K562 (cell line): ENCODE measurements around the gene LRRC27. TPM values are rescaled to one million over a fixed set of nuclear protein-coding genes. Genes with fewer than 3 reads are reported as not detected.

Experiments used
- ATAC-seq: fragments of 200-7000 bp; cut with Tn5 transposase; 3 replicates; pipeline ENCODE4 v1.9.1; 2020; ENCODE audit warnings: moderate library complexity
- BruUV-seq: library from RNA; stranded (reverse); fragments of 400-500 nt; replicated peaks from 2 replicates; lab custom pipeline; 2021; lab: Mats Ljungman, UMichigan
- CTCF ChIA-PET: fragments of 300-600 bp; formaldehyde crosslinking; extraction: SDS; loops from one replicate; lab custom pipeline; 2021; ENCODE audit warnings: low intra/inter-chr PET ratio; lab: Yijun Ruan, JAX
- POLR2A ChIA-PET: fragments of 300-600, 350-650 bp; sonication (Branson Sonifier 250); formaldehyde crosslinking; extraction: SDS; loops from one replicate; lab custom pipeline; 2021; ENCODE audit warnings: antibody characterized with exemption, inconsistent platforms; lab: Yijun Ruan, JAX
- DNase-seq, 4 experiments: peaks; one replicate each; pipeline versions ENCODE4 v3.0.0 to v3.0.0-alpha.2; 2011 to 2018; ENCODE audit warnings: low spot score in 3 of 4, mixed read lengths in 3 of 4; ENCODE audit errors: extremely low read depth in 1 of 4
- FAIRE-seq: peaks from 2 replicates; lab custom pipeline; 2011; peaks lifted over from hg19 to GRCh38; lab: Jason Lieb, UNC
- H2AFZ ChIP-seq: 2 replicates; pipeline ENCODE4 v1.6.0; 2011; ENCODE audit warnings: low read depth, low read length, control low read depth, inconsistent platforms
- H3K27ac ChIP-seq: fragments of 200-600 bp; 3 replicates; pipeline ENCODE4 v1.8.0; 2011; ENCODE audit warnings: low read depth, mild to moderate bottlenecking, control low read depth, inconsistent platforms, low read length, moderate library complexity, mixed read lengths; ENCODE audit errors: extremely low read depth
- H3K27me3 ChIP-seq, 2 experiments: fragments of 300-600 bp in 1 of 2; 2 replicates in 1 of 2; 3 replicates in 1 of 2; pipeline versions ENCODE4 v1.6.0 to v1.8.0; 2011; ENCODE audit warnings: inconsistent platforms in 2 of 2, low read length in 2 of 2, mild to moderate bottlenecking in 1 of 2, mixed read lengths in 1 of 2, moderate library complexity in 1 of 2; ENCODE audit not compliant: control insufficient read depth in 2 of 2, insufficient read depth in 2 of 2
- H3K36me3 ChIP-seq: fragments of 300-600 bp; 3 replicates; pipeline ENCODE4 v1.8.0; 2011; ENCODE audit warnings: mild to moderate bottlenecking, low read length, inconsistent platforms; ENCODE audit not compliant: control insufficient read depth, insufficient read depth
- H3K4me1 ChIP-seq, 2 experiments: fragments of 200-600 bp in 1 of 2; replicated peaks in 1 of 2; 2 replicates in 1 of 2; 3 replicates in 1 of 2; pipeline versions ENCODE4 v1.5.1 to v1.8.0; 2011; ENCODE audit warnings: inconsistent platforms in 2 of 2, low read length in 2 of 2, mild to moderate bottlenecking in 1 of 2, mixed read lengths in 1 of 2, moderate library complexity in 1 of 2; ENCODE audit not compliant: control insufficient read depth in 2 of 2, insufficient read depth in 2 of 2
- H3K4me2 ChIP-seq: 2 replicates; pipeline ENCODE4 v1.6.1; 2011; ENCODE audit warnings: low read length, control low read depth, inconsistent platforms, mixed read lengths; ENCODE audit not compliant: insufficient read depth
- H3K4me3 ChIP-seq: fragments of 200-600 bp; sonication (generic), shearing (Covaris generic); 2 replicates; pipeline ENCODE4 v1.5.1; 2016; ENCODE audit warnings: control low read depth, inconsistent platforms
- H3K79me2 ChIP-seq: fragments of 200-600 bp; 3 replicates; pipeline ENCODE4 v1.8.0; 2011; ENCODE audit warnings: low read length, inconsistent platforms; ENCODE audit not compliant: control insufficient read depth, insufficient read depth
- H3K9ac ChIP-seq, 2 experiments: 2 replicates each; pipeline versions ENCODE4 v1.6.0 to v1.6.1; 2011; ENCODE audit warnings: low read depth in 2 of 2, low read length in 2 of 2, control low read depth in 1 of 2, inconsistent platforms in 1 of 2, mild to moderate bottlenecking in 1 of 2, mixed read lengths in 1 of 2; ENCODE audit not compliant: insufficient read depth in 1 of 2
- H3K9me1 ChIP-seq: one replicate; pipeline ENCODE4 v1.6.0; 2011; ENCODE audit warnings: inconsistent platforms, mild to moderate bottlenecking, low read length, moderate library complexity; ENCODE audit not compliant: control insufficient read depth, insufficient read depth
- H3K9me3 ChIP-seq: replicated peaks from 2 replicates; pipeline ENCODE4 v1.5.1; 2011; ENCODE audit warnings: low read depth, low read length, inconsistent platforms; ENCODE audit not compliant: control insufficient read depth, insufficient read depth
- H4K20me1 ChIP-seq: replicated peaks from 2 replicates; pipeline ENCODE4 v1.6.1; 2011; ENCODE audit warnings: low read length, inconsistent platforms, mixed read lengths; ENCODE audit not compliant: control insufficient read depth, insufficient read depth
- EGR1 ChIP-seq: fragments of 450-650 bp; conservative IDR thresholded peaks from 2 replicates; pipeline ENCODE4 v1.6.1; 2017; ENCODE audit warnings: mild to moderate bottlenecking
- FOXA1 ChIP-seq: fragments of 450-650 bp; IDR thresholded peaks from 2 replicates; pipeline ENCODE4 v1.6.1; 2016; ENCODE audit warnings: mild to moderate bottlenecking, borderline replicate concordance
- HEY1 ChIP-seq: fragments of 250-450 bp; sonication (Bioruptor Pico); IDR thresholded peaks from 2 replicates; pipeline ENCODE4 v1.5.0; 2020; ENCODE audit warnings: mild to moderate bottlenecking, moderate library complexity, borderline replicate concordance
- KDM5B ChIP-seq: fragments of 200-600 bp; sonication (generic); IDR thresholded peaks from 2 replicates; pipeline ENCODE4 v1.6.1; 2012; ENCODE audit warnings: low read depth, mild to moderate bottlenecking, moderate library complexity, low read length, control low read depth, inconsistent platforms; ENCODE audit not compliant: insufficient replicate concordance
- LEF1 ChIP-seq: fragments of 450-650 bp; IDR thresholded peaks from 2 replicates; pipeline ENCODE4 v1.6.1; 2016; ENCODE audit warnings: mild to moderate bottlenecking
- NONO ChIP-seq, 2 experiments: fragments of 200-400 bp in 1 of 2; fragments of 450-650 bp in 1 of 2; formaldehyde crosslinking in 1 of 2; IDR thresholded peaks; 2 replicates each; pipeline ENCODE4 v1.6.1; 2017; ENCODE audit warnings: low read depth in 2 of 2, mild to moderate bottlenecking in 2 of 2, moderate library complexity in 2 of 2, low read length in 1 of 2
- SAFB2 ChIP-seq: fragments of 200-400 bp; formaldehyde crosslinking; IDR thresholded peaks from 2 replicates; pipeline ENCODE4 v1.6.1; 2018; ENCODE audit warnings: borderline replicate concordance, low read length, low read depth, moderate library complexity; ENCODE audit not compliant: severe bottlenecking
- SREBF1 ChIP-seq: fragments of 150-350 bp; IDR thresholded peaks from 2 replicates; pipeline ENCODE4 v1.6.1; 2014; ENCODE audit warnings: antibody characterized with exemption, low read depth, low read length, borderline replicate concordance
- TGIF2 ChIP-seq: sonication (generic); formaldehyde crosslinking; IDR thresholded peaks from 2 replicates; pipeline ENCODE4 v1.8.1; 2022; ENCODE audit warnings: mild to moderate bottlenecking, missing genetic modification reagents, moderate library complexity
- ZNF408 ChIP-seq: fragments of 250-450 bp; sonication (Bioruptor Pico); IDR thresholded peaks from 2 replicates; pipeline ENCODE4 v1.4.0; 2020; ENCODE audit warnings: low read depth, mild to moderate bottlenecking, moderate library complexity
- ZSCAN29 ChIP-seq: fragments of 450-650 bp; IDR thresholded peaks from 2 replicates; pipeline ENCODE4 v1.6.1; 2017
- WGBS: fragments of 100-300 bp; shearing (Covaris generic); methylation state at CpG from one replicate; pipeline ENCODE4 v1.1.6; 2016; ENCODE audit warnings: low coverage, mixed read lengths; ENCODE audit not compliant: insufficient coverage; ENCODE audit errors: missing lambda C conversion rate; 5-methylcytosine and 5-hydroxymethylcytosine counted together
- in situ Hi-C: fragments of 300-500 bp; cut with MboI; formaldehyde crosslinking; loops from 4 replicates; pipeline ENCODE4 v1.15.0; 2018; ENCODE audit warnings: inconsistent platforms, mixed read lengths
- intact Hi-C: fragments of 100-400 bp; cut with micrococcal nuclease; formaldehyde crosslinking; loops from 2 replicates; pipeline ENCODE4 v1.14.2; 2022
- polyA plus RNA-seq, 8 experiments: library from polyadenylated mRNA; depleted of rRNA in 4 of 8; stranded (reverse) in 5 of 8; unstranded in 3 of 8; fragments of >200 nt; fragmentation: Nextera tagmentation in 2 of 8; fragmentation: Illumina TruSeq in 1 of 8; extraction: Ambion mirVana in 2 of 8; extraction: Trizol in 1 of 8; gene quantifications; 2 replicates each; pipeline versions ENCODE4 v1.2.1 to v1.2.3, GENCODE V29; 2011 to 2014; ENCODE audit warnings: inconsistent platforms in 1 of 8, missing spikeins in 1 of 8
- total RNA-seq, 7 experiments: library from RNA; depleted of rRNA in 6 of 7; stranded (reverse); fragments of >200 nt in 6 of 7; fragmentation: Illumina TruSeq in 2 of 7; extraction: Trizol in 2 of 7; gene quantifications; 2 replicates each; pipeline versions ENCODE4 v1.2.1 to v1.2.3, GENCODE V29; 2011 to 2021; ENCODE audit warnings: low replicate concordance in 1 of 7
- TF ChIP-seq, protein P1 (sequence below): fragments of 200-400 bp; formaldehyde crosslinking; IDR thresholded peaks from 2 replicates; pipeline ENCODE4 v1.6.1; 2017; ENCODE audit warnings: mild to moderate bottlenecking, low read depth, low read length, moderate library complexity
- TF ChIP-seq, protein P2 (sequence below): sonication (generic); formaldehyde crosslinking; IDR thresholded peaks from 2 replicates; pipeline ENCODE4 v1.8.0; 2022; ENCODE audit warnings: mild to moderate bottlenecking, low read depth, missing genetic modification reagents
- TF ChIP-seq, protein P3 (sequence below): fragments of 250-450 bp; sonication (Bioruptor Pico); IDR thresholded peaks from 2 replicates; pipeline ENCODE4 v1.8.0; 2021; ENCODE audit warnings: moderate library complexity, mild to moderate bottlenecking, inconsistent platforms
- TF ChIP-seq, protein P4 (sequence below), 2 experiments: fragments of 200-800 bp in 1 of 2; sonication (Bioruptor generic) in 1 of 2; sonication (generic) in 1 of 2; formaldehyde crosslinking in 1 of 2; IDR thresholded peaks in 1 of 2; conservative IDR thresholded peaks in 1 of 2; 2 replicates each; pipeline versions ENCODE4 v1.5.0 to v1.6.1; 2016 to 2020; ENCODE audit warnings: missing compliant biosample characterization in 1 of 2, missing genetic modification characterization in 1 of 2, missing genetic modification reagents in 1 of 2

Gene LRRC27
- total and polyA plus RNA-seq, 9 of the 15 experiments (the other 6 are each of a cell fraction or from before 2014, with no cell fraction given), result 0.10 to 2.7 (median 1.4) TPM

DNA sequence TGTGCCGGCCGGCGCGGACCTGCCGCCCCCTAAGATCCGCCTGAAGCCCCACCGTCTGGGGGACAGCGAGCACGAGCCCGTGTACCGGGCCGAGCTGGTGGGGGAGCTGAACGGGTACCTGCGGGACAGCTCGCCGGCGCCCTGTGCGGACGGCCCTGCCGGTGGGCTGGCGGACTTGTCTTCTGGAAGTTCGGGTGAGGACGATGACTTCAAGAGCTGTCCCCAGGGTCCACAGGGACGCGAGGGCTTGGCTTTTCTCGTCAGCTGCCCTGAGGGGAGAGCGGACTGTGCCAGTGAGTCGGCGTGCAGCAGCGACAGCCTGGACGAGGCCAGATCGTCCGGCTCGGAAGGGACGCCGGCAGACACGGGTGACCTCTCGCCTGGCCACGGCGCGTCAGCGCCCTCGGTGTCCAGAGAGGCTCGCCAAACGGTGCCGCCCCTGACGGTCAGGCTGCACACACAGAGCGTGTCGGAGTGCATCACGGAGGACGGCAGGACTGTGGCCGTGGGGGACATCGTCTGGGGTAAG lies 73.5 kb downstream of the LRRC27 start (continued):
- TF ChIP-seq, protein P1, sequence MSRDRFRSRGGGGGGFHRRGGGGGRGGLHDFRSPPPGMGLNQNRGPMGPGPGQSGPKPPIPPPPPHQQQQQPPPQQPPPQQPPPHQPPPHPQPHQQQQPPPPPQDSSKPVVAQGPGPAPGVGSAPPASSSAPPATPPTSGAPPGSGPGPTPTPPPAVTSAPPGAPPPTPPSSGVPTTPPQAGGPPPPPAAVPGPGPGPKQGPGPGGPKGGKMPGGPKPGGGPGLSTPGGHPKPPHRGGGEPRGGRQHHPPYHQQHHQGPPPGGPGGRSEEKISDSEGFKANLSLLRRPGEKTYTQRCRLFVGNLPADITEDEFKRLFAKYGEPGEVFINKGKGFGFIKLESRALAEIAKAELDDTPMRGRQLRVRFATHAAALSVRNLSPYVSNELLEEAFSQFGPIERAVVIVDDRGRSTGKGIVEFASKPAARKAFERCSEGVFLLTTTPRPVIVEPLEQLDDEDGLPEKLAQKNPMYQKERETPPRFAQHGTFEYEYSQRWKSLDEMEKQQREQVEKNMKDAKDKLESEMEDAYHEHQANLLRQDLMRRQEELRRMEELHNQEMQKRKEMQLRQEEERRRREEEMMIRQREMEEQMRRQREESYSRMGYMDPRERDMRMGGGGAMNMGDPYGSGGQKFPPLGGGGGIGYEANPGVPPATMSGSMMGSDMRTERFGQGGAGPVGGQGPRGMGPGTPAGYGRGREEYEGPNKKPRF, result no peak
- TF ChIP-seq FOXA1 (no peak), LEF1 (no peak)
- TF ChIP-seq, protein P2, sequence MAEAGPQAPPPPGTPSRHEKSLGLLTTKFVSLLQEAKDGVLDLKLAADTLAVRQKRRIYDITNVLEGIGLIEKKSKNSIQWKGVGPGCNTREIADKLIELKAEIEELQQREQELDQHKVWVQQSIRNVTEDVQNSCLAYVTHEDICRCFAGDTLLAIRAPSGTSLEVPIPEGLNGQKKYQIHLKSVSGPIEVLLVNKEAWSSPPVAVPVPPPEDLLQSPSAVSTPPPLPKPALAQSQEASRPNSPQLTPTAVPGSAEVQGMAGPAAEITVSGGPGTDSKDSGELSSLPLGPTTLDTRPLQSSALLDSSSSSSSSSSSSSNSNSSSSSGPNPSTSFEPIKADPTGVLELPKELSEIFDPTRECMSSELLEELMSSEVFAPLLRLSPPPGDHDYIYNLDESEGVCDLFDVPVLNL (CRISPR knock-in tag), result no peak

DNA sequence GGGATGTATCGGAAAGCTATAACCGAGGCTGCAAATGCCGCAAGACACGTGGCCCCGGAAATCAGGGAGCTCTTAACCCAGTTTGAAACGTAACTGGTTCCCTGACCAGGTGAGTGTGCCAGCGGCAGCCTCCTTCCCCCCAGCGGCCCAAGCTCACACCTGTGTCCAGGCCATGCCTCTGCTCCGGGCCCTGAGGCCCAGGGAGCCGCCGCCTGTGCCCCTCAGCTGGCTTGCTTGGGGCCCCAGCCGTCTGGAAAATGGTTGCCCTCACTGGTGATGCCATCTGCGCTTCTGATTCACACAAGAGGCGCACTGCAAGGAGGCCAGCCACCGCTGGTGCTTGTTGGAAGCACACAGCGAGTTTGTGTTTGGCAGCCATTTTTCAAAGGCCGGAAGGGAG lies 74.2 kb downstream of the LRRC27 start:
- in situ Hi-C loops, result no loop called here
- peaks cover 0 to 50% of the 10 kb centered on the region in 2 experiments; a peak in 2 of 5 replicates for H3K4me1 ChIP-seq
- intact Hi-C loops, result no loop called here
- no peaks in the 10 kb centered on the region for H3K9me3 ChIP-seq
- FAIRE-seq, result no peak
- DNase-seq, result no peak
- POLR2A ChIA-PET, result interaction anchor here (0.6 kb wide), 1 partner anchor 15 kb away, joined by 3 read pairs; no protein-coding TSS in a partner anchor
- BruUV-seq, result no TSS peak
- no peak overlapping the region for H3K4me3 ChIP-seq
- H3K79me2 ChIP-seq, result no peaks in the 10 kb centered on the region
- H3K36me3 ChIP-seq, result peaks cover 12% of the 10 kb centered on the region; the same call in 1 of the 3 replicates
- no peak for ATAC-seq
- no peak overlapping the region for H3K9ac ChIP-seq
- H4K20me1 ChIP-seq, result no peaks in the 10 kb centered on the region
- CTCF ChIA-PET, result no interaction called here
- no peaks in the 10 kb centered on the region for H3K9me1 ChIP-seq
- WGBS, result 83% methylated on average over 6 of the region's 17 CpGs
- H3K4me2 ChIP-seq, result no peak overlapping the region
- H3K27ac ChIP-seq, result no peak overlapping the region
- no peak overlapping the region for H2AFZ ChIP-seq
- no peaks in the 10 kb centered on the region for H3K27me3 ChIP-seq
- TF ChIP-seq ZNF408 (CRISPR knock-in tag) (no peak), TGIF2 (CRISPR knock-in tag) (no peak), EGR1 (no peak), SREBF1 (no peak), KDM5B (no peak), HEY1 (CRISPR knock-in tag) (no peak), SAFB2 (no peak), ZSCAN29 (no peak), NONO (IDR thresholded peaks at IDR 0.05; ENCODE audit: low read depth in 2 of 2, low read length in 1 of 2) (no peak)
- TF ChIP-seq, protein P3, sequence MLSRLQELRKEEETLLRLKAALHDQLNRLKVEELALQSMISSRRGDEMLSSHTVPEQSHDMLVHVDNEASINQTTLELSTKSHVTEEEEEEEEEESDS (CRISPR knock-in tag), result no peak
- TF ChIP-seq, protein P4, sequence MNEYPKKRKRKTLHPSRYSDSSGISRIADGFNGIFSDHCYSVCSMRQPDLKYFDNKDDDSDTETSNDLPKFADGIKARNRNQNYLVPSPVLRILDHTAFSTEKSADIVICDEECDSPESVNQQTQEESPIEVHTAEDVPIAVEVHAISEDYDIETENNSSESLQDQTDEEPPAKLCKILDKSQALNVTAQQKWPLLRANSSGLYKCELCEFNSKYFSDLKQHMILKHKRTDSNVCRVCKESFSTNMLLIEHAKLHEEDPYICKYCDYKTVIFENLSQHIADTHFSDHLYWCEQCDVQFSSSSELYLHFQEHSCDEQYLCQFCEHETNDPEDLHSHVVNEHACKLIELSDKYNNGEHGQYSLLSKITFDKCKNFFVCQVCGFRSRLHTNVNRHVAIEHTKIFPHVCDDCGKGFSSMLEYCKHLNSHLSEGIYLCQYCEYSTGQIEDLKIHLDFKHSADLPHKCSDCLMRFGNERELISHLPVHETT (CRISPR knock-in tag; conservative IDR thresholded peaks at IDR 0.05 in 1 of 2, IDR thresholded peaks at IDR 0.05 in 1 of 2), result no peak
